Heart right ventricle (tissue), 16 donors: Measurements from ENCODE around the gene ITGB3BP. TPM values are rescaled to one million over a fixed set of nuclear protein-coding genes. Genes with fewer than 3 reads are reported as not detected.

Source experiments
- ATAC-seq, 8 donors: fragments of 200-7000 bp; cut with Tn5 transposase; one replicate each; pipeline ENCODE4 v1.9.1; 2020; ENCODE audit warnings: mild to moderate bottlenecking in 8 of 8, moderate library complexity in 8 of 8, moderate number of reproducible peaks in 1 of 8
- DNase-seq, 2 donors: peaks; one replicate each; pipeline ENCODE4 v3.0.0-alpha.2; 2020
- H3K27ac ChIP-seq, 10 donors: fragments of 200-600 bp; sonication (generic) in 2 of 10; one replicate each; pipeline versions ENCODE4 v1.5.0 to v1.8.0; 2020 to 2022; ENCODE audit warnings: mild to moderate bottlenecking in 3 of 10
- H3K27me3 ChIP-seq, 7 donors: fragments of 200-600 bp; one replicate each; pipeline ENCODE4 v1.8.0; 2021 to 2022; ENCODE audit warnings: mild to moderate bottlenecking in 2 of 7
- H3K36me3 ChIP-seq, 9 donors: fragments of 200-600 bp; sonication (generic) in 1 of 9; one replicate each; pipeline versions ENCODE4 v1.5.0 to v1.8.0; 2020 to 2022; ENCODE audit warnings: mild to moderate bottlenecking in 2 of 9
- H3K4me1 ChIP-seq, 9 donors: fragments of 200-600 bp; sonication (generic) in 1 of 9; one replicate each; pipeline versions ENCODE4 v1.5.0 to v1.8.0; 2020 to 2022; ENCODE audit warnings: mild to moderate bottlenecking in 4 of 9
- H3K4me3 ChIP-seq, 10 donors: fragments of 200-600 bp; sonication (generic) in 2 of 10; one replicate each; pipeline versions ENCODE4 v1.5.0 to v1.8.0; 2020 to 2022; ENCODE audit warnings: mild to moderate bottlenecking in 7 of 10, moderate library complexity in 2 of 10
- H3K9me3 ChIP-seq, 11 donors: fragments of 200-600 bp in 10 of 11; sonication (generic) in 2 of 11; one replicate each; pipeline versions ENCODE4 v1.5.0 to v1.8.0; 2013 to 2022; ENCODE audit warnings: mild to moderate bottlenecking in 2 of 11, control low read depth in 1 of 11, moderate library complexity in 1 of 11
- WGBS, 2 donors: extraction: QIAGEN DNeasy Blood & Tissue Kit; methylation state at CpG; one replicate each; pipeline ENCODE4 v1.1.7; 2013; ENCODE audit warnings: inconsistent platforms in 1 of 2; 5-methylcytosine and 5-hydroxymethylcytosine counted together
- intact Hi-C, 10 donors: fragments of 100-400 bp; cut with DNase I; formaldehyde crosslinking; loops; one replicate each; pipeline versions ENCODE4 v1.11.1 to v1.14.2; 2022
- polyA plus RNA-seq, 2 donors: library from polyadenylated mRNA; stranded (reverse); fragments of 200-250 nt; gene quantifications; one replicate each; pipeline ENCODE4 v1.2.3, GENCODE V29; 2013
- total RNA-seq, 10 donors: library from RNA; stranded (reverse); fragmentation: NEBNext Ultra II Directional in 3 of 10; extraction: Animal tissue kit (Norgen Biotek cat#: 25700) in 3 of 10; gene quantifications; one replicate each; pipeline versions ENCODE4 v1.2.1 to v1.2.4, GENCODE V29; 2021 to 2023
- TF ChIP-seq, protein P1 (sequence below), 9 donors: fragments of 200-600 bp; sonication (generic) in 2 of 9; IDR thresholded peaks; one replicate each; pipeline versions ENCODE4 v1.5.0 to v1.8.0; 2021 to 2022; ENCODE audit warnings: antibody characterized with exemption in 9 of 9, mild to moderate bottlenecking in 5 of 9, moderate library complexity in 1 of 9
- donor health status: Arrhythmogenic right ventricular cardiomyopathy.
- donor health status: ischemic (EF 13 %, LVEDD 7.1; RV severe dilation, severe dysfunction).
- donor health status: healthy with polysubstance abuse.
- donor health status: DM: no; HTN: yes; CAD: no.
- donor health status: DM: no; HTN: no; CAD: no.
- donor health status: ischemic (EF 25% LVEDD 6.9; RV normal size, moderate dysfunction).
- donor health status: ischemic (EF 25% LVEDD 5.7; RV mildly dilated, moderate dysfunction).
- donor health status: healthy.
- donor health status: DM: yes; HTN: yes; CAD: no.
- donor health status: Ischemic cardiomyopathy.
- donor health status: ischemic (EF 35%, LVEDD 5.7; RV mildly dilated, moderate dysfunction).
- donor health status: nonischemic (EF 11% LVEDD 7.7; RV severe dilation, severe dysfunction).
- donor health status: DM: yes; HTN: yes; CAD: no.
- donor health status: PGD.
- donor health status: ischemic (EF 29% LVEDD 5.4; RV normal size, mild dysfunction).
- donor health status: nonischemic (EF 23%, LVEDD 6.1; RV moderate dilation, normal function).

The ITGB3BP gene
- total and polyA plus RNA-seq, 12 donors, result 4.3 to 14.7 (median 7.4) TPM

DNA sequence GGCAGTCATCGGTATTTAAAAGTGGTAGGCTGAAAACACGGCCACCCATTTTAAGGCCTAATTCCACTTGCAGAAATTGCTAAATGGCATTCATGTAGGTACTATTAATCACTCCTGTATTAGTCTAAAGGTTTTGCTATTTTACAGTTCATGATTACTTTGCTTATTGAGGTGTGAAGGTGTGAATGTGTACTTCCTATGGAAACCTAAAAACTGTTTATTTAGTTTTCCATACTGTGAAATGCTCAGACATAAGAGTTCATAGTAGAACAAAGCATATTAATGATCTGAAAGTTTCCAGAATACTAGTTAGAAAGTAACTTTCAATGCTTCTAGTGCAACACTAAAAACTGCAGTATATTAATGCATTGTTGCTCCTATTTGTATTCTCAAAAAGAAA lies 69.8 kb downstream of the ITGB3BP start:
- Histone ChIP-seq H3K9me3 (no peaks in the 10 kb centered on the region), H3K36me3 (no peaks in the 10 kb centered on the region), H3K4me1 (peaks cover 0 to 10% (median 0%) of the 10 kb centered on the region in 9 donors), H3K27ac (no peak overlapping the region), H3K27me3 (no peaks in the 10 kb centered on the region), H3K4me3 (no peak overlapping the region)
- WGBS, 2 donors, result 98 to 99% methylated on average over 2 of the region's 2 CpGs
- ATAC-seq (no peak), DNase-seq (no peak)
- TF ChIP-seq, protein P1, sequence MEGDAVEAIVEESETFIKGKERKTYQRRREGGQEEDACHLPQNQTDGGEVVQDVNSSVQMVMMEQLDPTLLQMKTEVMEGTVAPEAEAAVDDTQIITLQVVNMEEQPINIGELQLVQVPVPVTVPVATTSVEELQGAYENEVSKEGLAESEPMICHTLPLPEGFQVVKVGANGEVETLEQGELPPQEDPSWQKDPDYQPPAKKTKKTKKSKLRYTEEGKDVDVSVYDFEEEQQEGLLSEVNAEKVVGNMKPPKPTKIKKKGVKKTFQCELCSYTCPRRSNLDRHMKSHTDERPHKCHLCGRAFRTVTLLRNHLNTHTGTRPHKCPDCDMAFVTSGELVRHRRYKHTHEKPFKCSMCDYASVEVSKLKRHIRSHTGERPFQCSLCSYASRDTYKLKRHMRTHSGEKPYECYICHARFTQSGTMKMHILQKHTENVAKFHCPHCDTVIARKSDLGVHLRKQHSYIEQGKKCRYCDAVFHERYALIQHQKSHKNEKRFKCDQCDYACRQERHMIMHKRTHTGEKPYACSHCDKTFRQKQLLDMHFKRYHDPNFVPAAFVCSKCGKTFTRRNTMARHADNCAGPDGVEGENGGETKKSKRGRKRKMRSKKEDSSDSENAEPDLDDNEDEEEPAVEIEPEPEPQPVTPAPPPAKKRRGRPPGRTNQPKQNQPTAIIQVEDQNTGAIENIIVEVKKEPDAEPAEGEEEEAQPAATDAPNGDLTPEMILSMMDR (IDR thresholded peaks at IDR 0.05), result no peak
- intact Hi-C loops, result no loop called here

DNA sequence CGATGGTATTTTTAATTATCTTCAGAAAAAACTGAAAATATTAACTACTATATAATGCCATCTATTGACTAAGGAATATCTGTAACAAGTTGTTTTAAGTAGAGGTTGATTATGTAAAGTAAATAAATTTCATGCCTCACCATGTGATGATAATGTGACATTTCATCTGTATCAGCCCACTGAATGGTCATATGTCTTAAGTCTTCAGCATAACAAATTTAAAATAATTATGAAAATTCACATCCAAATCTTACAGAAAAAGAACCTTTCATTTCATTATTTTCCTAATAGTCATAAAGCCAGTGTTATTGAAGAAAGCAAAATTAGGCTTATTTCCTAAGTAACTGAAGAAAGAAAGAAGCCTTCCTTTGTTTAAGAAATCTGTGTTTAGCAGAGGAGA lies 72.6 kb downstream of the ITGB3BP start:
- H3K4me3 ChIP-seq, result no peak overlapping the region
- TF ChIP-seq, protein P1 (IDR thresholded peaks at IDR 0.05), result no peak
- intact Hi-C loops, result no loop called here
- H3K36me3 ChIP-seq, result no peaks in the 10 kb centered on the region
- no peaks in the 10 kb centered on the region for H3K9me3 ChIP-seq
- peaks cover 0 to 10% (median 0%) of the 10 kb centered on the region in 9 donors for H3K4me1 ChIP-seq
- 87 to 88% methylated on average over 1 of the region's 1 CpG for WGBS, 2 donors
- DNase-seq (no peak), ATAC-seq (no peak)
- no peak overlapping the region for H3K27ac ChIP-seq
- no peaks in the 10 kb centered on the region for H3K27me3 ChIP-seq

DNA sequence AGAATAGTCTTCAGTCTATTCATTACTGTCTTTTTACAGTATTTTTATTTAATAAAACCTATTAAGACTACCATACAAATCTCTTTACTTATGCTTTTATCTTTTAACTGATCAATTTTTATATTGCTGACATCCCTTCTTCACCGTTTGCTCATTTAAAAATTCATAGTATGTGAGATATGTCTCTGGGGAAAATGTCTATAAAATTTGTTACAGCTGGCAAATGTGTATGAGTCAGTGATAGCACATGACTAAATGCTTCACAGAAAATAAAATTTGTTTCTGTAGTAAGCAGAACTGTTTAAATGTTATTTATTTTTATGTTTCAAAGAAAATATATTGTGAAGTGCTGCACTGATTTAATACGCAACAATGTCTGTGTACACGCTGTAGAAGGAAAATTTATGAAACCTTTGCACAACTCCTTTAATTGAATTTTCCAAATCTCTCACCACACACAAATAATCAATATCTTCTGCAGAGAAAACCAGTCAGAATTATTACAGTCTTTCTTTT lies 74.2 kb downstream of the ITGB3BP start:
- no peaks in the 10 kb centered on the region for H3K9me3 ChIP-seq
- ATAC-seq, result no peak
- 87 to 92% methylated on average over 3 of the region's 3 CpGs for WGBS, 2 donors

DNA sequence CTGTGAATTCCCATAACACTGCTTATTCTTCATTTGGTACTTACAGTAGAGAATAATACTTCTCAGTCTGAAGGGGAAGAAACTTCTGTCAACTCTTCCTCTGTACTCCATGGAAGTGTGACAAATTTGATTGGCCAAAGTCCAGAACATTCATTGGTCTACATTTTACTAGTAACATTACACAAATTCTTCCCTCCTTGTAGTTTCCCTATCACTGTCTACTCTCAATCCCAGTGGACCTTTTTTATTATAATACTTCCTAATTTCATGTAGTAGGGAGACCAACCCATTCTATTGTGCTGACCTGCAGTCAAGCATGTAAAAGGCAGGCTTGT lies 80.9 kb downstream of the ITGB3BP start:
- TF ChIP-seq, protein P1 (IDR thresholded peaks at IDR 0.05), result no peak
- Histone ChIP-seq H3K4me3 (no peak overlapping the region), H3K27me3 (no peaks in the 10 kb centered on the region), H3K36me3 (peaks cover 0 to 12% (median 0%) of the 10 kb centered on the region in 9 donors), H3K4me1 (peaks cover 0 to 4% (median 0%) of the 10 kb centered on the region in 9 donors), H3K9me3 (no peaks in the 10 kb centered on the region), H3K27ac (no peak overlapping the region)
- DNase-seq, result no peak
- no peak for ATAC-seq
- intact Hi-C loops, result loop anchor here in 3 of 10 donors (5.0 kb wide), 2 partner anchors 595 to 600 kb away; no protein-coding TSS in a partner anchor

More for the DNA sequence above, 74.2 kb downstream of the ITGB3BP start:
- intact Hi-C loops, result no loop called here
- no peak for DNase-seq
- H3K27ac ChIP-seq, result no peak overlapping the region
- H3K27me3 ChIP-seq, result no peaks in the 10 kb centered on the region
- no peak overlapping the region for H3K4me3 ChIP-seq
- peaks cover 0 to 10% (median 0%) of the 10 kb centered on the region in 9 donors for H3K4me1 ChIP-seq
- no peaks in the 10 kb centered on the region for H3K36me3 ChIP-seq
- TF ChIP-seq, protein P1 (IDR thresholded peaks at IDR 0.05), result no peak
